ENCODE data around the gene NR3C1.
"Not testable (repeated sequence)": the region's sequence is repeated elsewhere in the genome, so short reads cannot be mapped to it uniquely, and the experiment has no call there.

NR3C1 gene

DNA sequence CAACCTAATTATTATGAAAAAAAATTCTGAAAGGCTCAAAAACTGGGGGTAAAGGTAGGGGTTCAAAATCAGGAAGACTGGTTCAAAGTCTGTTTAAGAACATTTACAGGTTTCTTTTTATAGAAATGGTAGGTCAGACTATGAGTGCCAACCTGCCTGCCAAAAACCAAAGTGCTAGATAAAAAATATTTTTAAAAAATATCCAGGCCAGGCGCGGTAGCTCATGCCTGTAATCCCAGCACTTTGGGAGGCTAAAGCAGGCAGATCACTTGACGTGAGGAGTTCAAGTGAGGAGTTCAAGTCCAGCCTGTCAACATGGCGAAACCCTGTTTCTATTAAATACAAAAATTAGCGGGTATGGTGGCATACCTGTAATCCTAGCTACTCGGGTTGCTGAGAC, 67.0 kb downstream of the NR3C1 start:
- H3K9ac ChIP-seq (ENCODE audit: low read depth, low read length, poor library complexity, severe bottlenecking) = no peak overlapping the region
- H3K27me3 ChIP-seq (ENCODE audit: insufficient read depth, low read length, poor library complexity, severe bottlenecking) = no peaks in the 10 kb centered on the region
- H3K4me2 ChIP-seq (ENCODE audit: low read depth, low read length, poor library complexity, severe bottlenecking) = no peak overlapping the region
- no peak overlapping the region for H2AFZ ChIP-seq (ENCODE audit: low read length)
- no peaks in the 10 kb centered on the region for H3K36me3 ChIP-seq (ENCODE audit: insufficient read depth, low read length)
- no peaks in the 10 kb centered on the region for H3K4me1 ChIP-seq (ENCODE audit: insufficient read depth, low read length, poor library complexity, severe bottlenecking)
- H3K9me2 ChIP-seq (replicated peaks; ENCODE audit: low read depth, low read length) = no peaks in the 10 kb centered on the region
- TF ChIP-seq, protein P1, sequence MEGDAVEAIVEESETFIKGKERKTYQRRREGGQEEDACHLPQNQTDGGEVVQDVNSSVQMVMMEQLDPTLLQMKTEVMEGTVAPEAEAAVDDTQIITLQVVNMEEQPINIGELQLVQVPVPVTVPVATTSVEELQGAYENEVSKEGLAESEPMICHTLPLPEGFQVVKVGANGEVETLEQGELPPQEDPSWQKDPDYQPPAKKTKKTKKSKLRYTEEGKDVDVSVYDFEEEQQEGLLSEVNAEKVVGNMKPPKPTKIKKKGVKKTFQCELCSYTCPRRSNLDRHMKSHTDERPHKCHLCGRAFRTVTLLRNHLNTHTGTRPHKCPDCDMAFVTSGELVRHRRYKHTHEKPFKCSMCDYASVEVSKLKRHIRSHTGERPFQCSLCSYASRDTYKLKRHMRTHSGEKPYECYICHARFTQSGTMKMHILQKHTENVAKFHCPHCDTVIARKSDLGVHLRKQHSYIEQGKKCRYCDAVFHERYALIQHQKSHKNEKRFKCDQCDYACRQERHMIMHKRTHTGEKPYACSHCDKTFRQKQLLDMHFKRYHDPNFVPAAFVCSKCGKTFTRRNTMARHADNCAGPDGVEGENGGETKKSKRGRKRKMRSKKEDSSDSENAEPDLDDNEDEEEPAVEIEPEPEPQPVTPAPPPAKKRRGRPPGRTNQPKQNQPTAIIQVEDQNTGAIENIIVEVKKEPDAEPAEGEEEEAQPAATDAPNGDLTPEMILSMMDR (conservative IDR thresholded peaks at IDR 0.05; ENCODE audit: low read length) = no peak
- TF ChIP-seq EZH2phosphoT487 (IDR thresholded peaks at IDR 0.05; ENCODE audit: borderline replicate concordance) = no peak
- no peak overlapping the region for H3K4me3 ChIP-seq (ENCODE audit: low read length, poor library complexity, severe bottlenecking)
- H3F3A ChIP-seq (ENCODE audit: low read depth) = no peaks in the 10 kb centered on the region
- peaks cover 13% of the 10 kb centered on the region for H3K79me2 ChIP-seq (ENCODE audit: insufficient read depth, low read length)
- no peaks in the 10 kb centered on the region for H4K20me1 ChIP-seq (ENCODE audit: insufficient read depth, low read length, poor library complexity, severe bottlenecking)
- H3K9me3 ChIP-seq (ENCODE audit: insufficient read depth, low read depth, low read length) = no peaks in the 10 kb centered on the region

DNA sequence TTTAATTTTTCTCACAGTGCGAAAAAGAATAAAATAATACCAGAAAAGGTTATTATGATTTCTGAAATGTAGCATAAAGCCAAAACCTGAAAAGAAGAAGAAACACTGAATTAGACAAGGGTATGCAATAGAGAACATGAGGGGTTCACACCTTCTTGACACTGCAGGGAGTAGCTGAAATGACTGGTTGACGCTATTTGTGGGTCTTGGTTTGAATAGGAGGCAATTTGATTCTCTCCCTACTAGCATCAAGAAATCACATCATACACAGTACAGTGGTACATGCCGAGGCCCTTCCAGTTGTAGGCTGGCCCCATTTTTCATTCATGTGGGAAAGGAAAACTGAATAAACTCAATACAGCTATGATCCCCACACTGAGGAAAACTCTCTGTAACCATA, 68.6 kb downstream of the NR3C1 start:
- Histone ChIP-seq H3K79me2 (ENCODE audit: insufficient read depth, low read length) (peaks cover 10% of the 10 kb centered on the region), H4K20me1 (ENCODE audit: insufficient read depth, low read length, poor library complexity, severe bottlenecking) (no peaks in the 10 kb centered on the region), H3K4me1 (ENCODE audit: insufficient read depth, low read length, poor library complexity, severe bottlenecking) (no peaks in the 10 kb centered on the region)

DNA sequence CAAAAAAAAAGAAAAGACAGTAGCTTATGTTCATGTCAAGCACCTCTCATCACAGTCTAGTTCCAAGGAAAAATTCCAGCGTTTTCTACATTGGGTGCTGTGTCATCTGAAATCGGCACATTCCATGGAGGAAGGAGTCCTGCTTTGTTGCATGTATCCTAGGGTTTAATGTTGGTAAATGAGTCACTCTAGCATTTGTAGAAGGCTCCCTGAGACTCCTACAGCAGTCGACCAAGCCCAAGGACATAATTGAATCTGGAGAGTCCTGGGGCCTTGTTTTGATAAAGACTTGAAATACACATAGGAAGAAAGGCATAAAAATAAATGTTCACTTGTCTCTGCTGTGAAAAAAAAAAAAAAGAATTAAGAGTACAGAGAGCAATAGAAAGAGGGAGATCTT, 69.1 kb downstream of the NR3C1 start:
- H3F3A ChIP-seq (ENCODE audit: low read depth); H3K9me3 ChIP-seq (ENCODE audit: insufficient read depth, low read depth, low read length); H3K4me3 ChIP-seq (ENCODE audit: low read length, poor library complexity, severe bottlenecking); H4K20me1 ChIP-seq (ENCODE audit: insufficient read depth, low read length, poor library complexity, severe bottlenecking); H3K9ac ChIP-seq (ENCODE audit: low read depth, low read length, poor library complexity, severe bottlenecking); H3K36me3 ChIP-seq (ENCODE audit: insufficient read depth, low read length); H3K27me3 ChIP-seq (ENCODE audit: insufficient read depth, low read length, poor library complexity, severe bottlenecking); H3K4me1 ChIP-seq (ENCODE audit: insufficient read depth, low read length, poor library complexity, severe bottlenecking); H3K4me2 ChIP-seq (ENCODE audit: low read depth, low read length, poor library complexity, severe bottlenecking); H2AFZ ChIP-seq (ENCODE audit: low read length); H3K9me2 ChIP-seq (replicated peaks; ENCODE audit: low read depth, low read length): not testable (repeated sequence)
- H3K79me2 ChIP-seq (ENCODE audit: insufficient read depth, low read length) = peaks cover 14% of the 10 kb centered on the region

More for the DNA sequence above, 68.6 kb downstream of the NR3C1 start:
- no peaks in the 10 kb centered on the region for H3F3A ChIP-seq (ENCODE audit: low read depth)
- no peaks in the 10 kb centered on the region for H3K9me2 ChIP-seq (replicated peaks; ENCODE audit: low read depth, low read length)
- H3K27me3 ChIP-seq (ENCODE audit: insufficient read depth, low read length, poor library complexity, severe bottlenecking) = no peaks in the 10 kb centered on the region
- H3K4me3 ChIP-seq (ENCODE audit: low read length, poor library complexity, severe bottlenecking) = no peak overlapping the region
- H3K9ac ChIP-seq (ENCODE audit: low read depth, low read length, poor library complexity, severe bottlenecking) = no peak overlapping the region
- H3K9me3 ChIP-seq (ENCODE audit: insufficient read depth, low read depth, low read length) = no peaks in the 10 kb centered on the region
- H3K4me2 ChIP-seq (ENCODE audit: low read depth, low read length, poor library complexity, severe bottlenecking) = no peak overlapping the region
- H2AFZ ChIP-seq (ENCODE audit: low read length) = no peak overlapping the region
- H3K36me3 ChIP-seq (ENCODE audit: insufficient read depth, low read length) = peaks cover 2% of the 10 kb centered on the region; the same call in 1 of the 2 replicates
- no peak for TF ChIP-seq EZH2phosphoT487 (IDR thresholded peaks at IDR 0.05; ENCODE audit: borderline replicate concordance)
- TF ChIP-seq, protein P1 (conservative IDR thresholded peaks at IDR 0.05; ENCODE audit: low read length) = no peak

DNA sequence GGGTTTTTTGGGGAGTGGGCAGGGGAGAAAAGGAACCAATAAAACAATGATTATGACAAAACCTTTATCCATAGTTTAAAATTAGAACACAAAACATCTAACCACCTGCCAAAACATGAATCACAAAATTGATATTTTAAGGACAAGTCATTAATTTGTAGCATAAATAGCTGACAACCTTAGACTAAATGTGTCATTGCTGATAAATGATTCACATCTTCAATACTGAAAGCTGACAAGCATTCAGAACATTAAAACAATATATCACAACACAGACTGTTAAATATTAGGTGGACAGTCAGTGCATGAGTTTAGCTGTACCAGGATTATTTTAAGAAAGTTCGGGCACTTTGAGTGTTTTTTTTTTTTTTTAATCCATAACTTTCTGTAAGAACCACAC, 71.5 kb downstream of the NR3C1 start:
- Histone ChIP-seq H4K20me1 (ENCODE audit: insufficient read depth, low read length, poor library complexity, severe bottlenecking) (no peaks in the 10 kb centered on the region), H3K79me2 (ENCODE audit: insufficient read depth, low read length) (peaks cover 32% of the 10 kb centered on the region), H3K36me3 (ENCODE audit: insufficient read depth, low read length) (peaks cover 5% of the 10 kb centered on the region), H3K4me3 (ENCODE audit: low read length, poor library complexity, severe bottlenecking) (no peak overlapping the region), H3K9me3 (ENCODE audit: insufficient read depth, low read depth, low read length) (peaks cover 15% of the 10 kb centered on the region; the same call in 1 of the 2 replicates), H3K27me3 (ENCODE audit: insufficient read depth, low read length, poor library complexity, severe bottlenecking) (no peaks in the 10 kb centered on the region), H3K4me2 (ENCODE audit: low read depth, low read length, poor library complexity, severe bottlenecking) (no peak overlapping the region), H3K9ac (ENCODE audit: low read depth, low read length, poor library complexity, severe bottlenecking) (no peak overlapping the region), H3K4me1 (ENCODE audit: insufficient read depth, low read length, poor library complexity, severe bottlenecking) (no peaks in the 10 kb centered on the region), H3K9me2 (replicated peaks; ENCODE audit: low read depth, low read length) (no peaks in the 10 kb centered on the region), H2AFZ (ENCODE audit: low read length) (no peak overlapping the region), H3F3A (ENCODE audit: low read depth) (no peaks in the 10 kb centered on the region)
- TF ChIP-seq, protein P1 (conservative IDR thresholded peaks at IDR 0.05; ENCODE audit: low read length) = no peak
- no peak for TF ChIP-seq EZH2phosphoT487 (IDR thresholded peaks at IDR 0.05; ENCODE audit: borderline replicate concordance)

Measured in Loucy (cell line).